IMR-90 (cell line): ENCODE data around the gene DUSP16. TPM values are rescaled to one million over a fixed set of nuclear protein-coding genes. Genes with fewer than 3 reads are reported as not detected.

Source experiments
- ATAC-seq: fragments of 200-7000 bp; cut with Tn5 transposase; 2 replicates; pipeline ENCODE4 v1.9.1; 2020; ENCODE audit warnings: low read depth, mild to moderate bottlenecking, moderate library complexity
- BruUV-seq: library from RNA; stranded (reverse); fragments of 400-500 nt; replicated peaks from 2 replicates; lab custom pipeline; 2021; lab: Mats Ljungman, UMichigan
- CTCF ChIA-PET: fragments of 300-600 bp; formaldehyde crosslinking; extraction: SDS; loops from one replicate; lab custom pipeline; 2021; ENCODE audit warnings: antibody characterized with exemption; lab: Yijun Ruan, JAX
- POLR2A ChIA-PET: fragments of 300-600 bp; sonication (Branson Sonifier 250); formaldehyde crosslinking; loops from one replicate; lab custom pipeline; 2022; ENCODE audit warnings: antibody characterized with exemption; ENCODE audit not compliant: unreplicated experiment; lab: Charles Lee
- DNase-seq: peaks from one replicate; pipeline ENCODE4 v3.0.0; 2013
- H2AFZ ChIP-seq: replicated peaks from 2 replicates; pipeline ENCODE3; 2013; ENCODE audit warnings: low read length, mild to moderate bottlenecking; ENCODE audit not compliant: poor library complexity
- H2AK5ac ChIP-seq: 2 replicates; pipeline ENCODE4 v1.6.1; 2013; ENCODE audit warnings: low read depth, low read length, inconsistent platforms
- H2AK9ac ChIP-seq: replicated peaks from 2 replicates; pipeline ENCODE3; 2013; ENCODE audit warnings: mild to moderate bottlenecking, low read depth, low read length, moderate library complexity; ENCODE audit not compliant: poor library complexity
- H2BK120ac ChIP-seq: 2 replicates; pipeline ENCODE4 v1.6.1; 2013; ENCODE audit warnings: low read depth, low read length, inconsistent platforms
- H2BK15ac ChIP-seq: 3 replicates; pipeline ENCODE4 v1.6.1; 2013; ENCODE audit warnings: low read depth, low read length, inconsistent platforms
- H2BK20ac ChIP-seq: 2 replicates; pipeline ENCODE4 v1.6.1; 2013; ENCODE audit warnings: low read depth, mild to moderate bottlenecking, inconsistent platforms, low read length, moderate library complexity
- H2BK5ac ChIP-seq: 2 replicates; pipeline ENCODE4 v1.6.1; 2013; ENCODE audit warnings: mild to moderate bottlenecking, low read depth, low read length, inconsistent platforms; ENCODE audit not compliant: poor library complexity, severe bottlenecking
- H3K14ac ChIP-seq: replicated peaks from 2 replicates; pipeline ENCODE4 v1.6.1; 2013; ENCODE audit warnings: low read depth, low read length, inconsistent platforms
- H3K18ac ChIP-seq: 2 replicates; pipeline ENCODE4 v1.6.1; 2013; ENCODE audit warnings: low read depth, low read length, control low read depth
- H3K23ac ChIP-seq: 2 replicates; pipeline ENCODE4 v1.6.1; 2013; ENCODE audit warnings: low read depth, low read length, inconsistent platforms
- H3K27ac ChIP-seq: 2 replicates; pipeline ENCODE4 v1.5.1; 2013; ENCODE audit warnings: mild to moderate bottlenecking, control low read depth, low read length; ENCODE audit not compliant: insufficient read depth
- H3K27me3 ChIP-seq: 2 replicates; pipeline ENCODE4 v1.6.1; 2013; ENCODE audit warnings: low read length; ENCODE audit not compliant: control insufficient read depth, insufficient read depth
- H3K36me3 ChIP-seq: 2 replicates; pipeline ENCODE4 v1.6.1; 2013; ENCODE audit warnings: low read length, mixed read lengths; ENCODE audit not compliant: control insufficient read depth, insufficient read depth
- H3K4ac ChIP-seq: 2 replicates; pipeline ENCODE4 v1.6.1; 2013; ENCODE audit warnings: low read depth, low read length, inconsistent platforms
- H3K4me1 ChIP-seq: 2 replicates; pipeline ENCODE4 v1.6.1; 2013; ENCODE audit warnings: low read length, mixed read lengths; ENCODE audit not compliant: control insufficient read depth, insufficient read depth
- H3K4me2 ChIP-seq: 2 replicates; pipeline ENCODE4 v1.6.1; 2013; ENCODE audit warnings: low read depth, mild to moderate bottlenecking, control low read depth, low read length, moderate library complexity
- H3K4me3 ChIP-seq: 2 replicates; pipeline ENCODE4 v1.5.1; 2013; ENCODE audit warnings: low read depth, mild to moderate bottlenecking, control low read depth, low read length, moderate library complexity; ENCODE audit not compliant: insufficient read depth
- H3K56ac ChIP-seq: 2 replicates; pipeline ENCODE4 v1.6.1; 2013; ENCODE audit warnings: low read length, inconsistent platforms; ENCODE audit not compliant: insufficient read depth; ENCODE audit errors: extremely low read depth
- H3K79me1 ChIP-seq, 2 experiments: 2 replicates each; pipeline ENCODE4 v1.6.1; 2013; ENCODE audit warnings: low read length in 2 of 2, inconsistent platforms in 1 of 2, low read depth in 1 of 2
- H3K9ac ChIP-seq: 2 replicates; pipeline ENCODE4 v1.6.1; 2013; ENCODE audit warnings: low read depth, low read length, control low read depth
- H3K9me1 ChIP-seq: 2 replicates; pipeline ENCODE4 v1.6.1; 2013; ENCODE audit warnings: low read length, inconsistent platforms; ENCODE audit not compliant: insufficient read depth
- H3K9me3 ChIP-seq: 2 replicates; pipeline ENCODE4 v1.6.1; 2013; ENCODE audit warnings: low read length; ENCODE audit not compliant: control insufficient read depth, insufficient read depth
- H4K20me1 ChIP-seq: 2 replicates; pipeline ENCODE4 v1.6.1; 2013; ENCODE audit warnings: low read length, inconsistent platforms; ENCODE audit not compliant: insufficient read depth
- H4K5ac ChIP-seq: 2 replicates; pipeline ENCODE4 v1.6.1; 2013; ENCODE audit warnings: mild to moderate bottlenecking, low read depth, low read length, control low read depth
- H4K8ac ChIP-seq, 2 experiments: 2 replicates each; pipeline ENCODE4 v1.6.1; 2013; ENCODE audit warnings: low read depth in 2 of 2, low read length in 2 of 2, control low read depth in 1 of 2, inconsistent platforms in 1 of 2
- H4K91ac ChIP-seq: 2 replicates; pipeline ENCODE4 v1.6.1; 2013; ENCODE audit warnings: low read depth, low read length, inconsistent platforms; ENCODE audit not compliant: insufficient read depth
- CEBPB ChIP-seq: IDR thresholded peaks from 2 replicates; pipeline ENCODE4 v1.6.1; 2012; ENCODE audit warnings: low read depth, low read length, improper control_type of control experiment
- FOS ChIP-seq: fragments of 150-350 bp; IDR thresholded peaks from 2 replicates; pipeline ENCODE4 v1.6.1; 2016; ENCODE audit warnings: low read depth, low read length
- WGBS, 2 experiments: methylation state at CpG; one replicate each; pipeline versions ENCODE4 v1.1.5 to v1.1.7; 2013; ENCODE audit warnings: missing lambda C conversion rate in 2 of 2; ENCODE audit not compliant: insufficient read length in 1 of 2; ENCODE audit errors: extremely low coverage in 2 of 2; 5-methylcytosine and 5-hydroxymethylcytosine counted together
- dilution Hi-C: fragments of 300-500 bp; cut with HindIII; formaldehyde crosslinking; loops from one replicate; pipeline ENCODE4 v1.14.3; 2018; ENCODE audit warnings: low sequenced_read_pairs; ENCODE audit not compliant: unreplicated experiment
- in situ Hi-C: fragments of 300-500 bp; cut with MboI; formaldehyde crosslinking; loops from 3 replicates; pipeline ENCODE4 v1.14.3; 2019; ENCODE audit warnings: low sequenced_read_pairs, inconsistent platforms, mixed read lengths
- intact Hi-C: fragments of 100-400 bp; cut with micrococcal nuclease; formaldehyde crosslinking; loops from 2 replicates; pipeline ENCODE4 v1.10.0; 2022
- polyA plus RNA-seq, 3 experiments: library from polyadenylated mRNA; depleted of rRNA; stranded (reverse); fragments of >200 nt; gene quantifications; 2 replicates each; pipeline ENCODE4 v1.2.3, GENCODE V29; 2012; ENCODE audit warnings: low replicate concordance in 1 of 3
- total RNA-seq: library from RNA; depleted of rRNA; stranded (reverse); fragments of >200 nt; gene quantifications from 2 replicates; pipeline ENCODE4 v1.2.3, GENCODE V29; 2012

Gene DUSP16
- total and polyA plus RNA-seq, 2 of the 4 experiments (the other 2 are of a cell fraction) = 4.7 to 10.0 TPM

DNA sequence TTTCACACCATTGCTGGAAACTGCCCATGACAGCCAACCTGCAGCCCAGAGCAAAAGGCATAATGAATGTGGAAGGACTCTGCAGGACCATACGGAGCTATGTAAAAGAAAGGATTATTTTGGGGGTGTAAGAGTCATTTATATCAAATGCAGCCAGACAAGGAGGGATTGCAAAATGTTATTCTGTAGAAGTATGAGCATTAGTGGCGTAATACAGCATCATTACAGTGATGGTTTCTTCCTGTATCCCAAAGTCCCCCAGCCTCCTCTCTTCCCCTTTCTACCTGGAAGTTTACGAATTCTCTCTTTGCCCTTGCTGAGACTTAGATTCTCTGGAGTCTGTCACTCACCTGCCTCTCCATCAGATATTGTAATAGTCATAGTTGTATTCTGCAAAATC, 115.9 kb downstream of the DUSP16 start:
- Histone ChIP-seq H3K36me3 (no peaks in the 10 kb centered on the region), H2BK15ac (no peak overlapping the region), H2BK20ac (no peak overlapping the region), H2AFZ (no peak overlapping the region), H3K9ac (no peak overlapping the region), H3K79me1 (peaks cover 0 to 9% of the 10 kb centered on the region in 2 experiments; a peak in 1 of 4 replicates), H4K8ac (no peak overlapping the region), H2AK9ac (no peak overlapping the region), H3K27me3 (no peaks in the 10 kb centered on the region), H2BK120ac (no peak overlapping the region), H3K9me1 (peaks cover 3% of the 10 kb centered on the region; the same call in 1 of the 2 replicates), H4K91ac (no peak overlapping the region), H3K14ac (no peak overlapping the region), H3K9me3 (no peaks in the 10 kb centered on the region), H4K5ac (no peak overlapping the region), H3K18ac (no peak overlapping the region), H2AK5ac (no peak overlapping the region), H4K20me1 (no peaks in the 10 kb centered on the region), H3K27ac (no peak overlapping the region), H2BK5ac (no peak overlapping the region), H3K23ac (no peak overlapping the region), H3K56ac (no peak overlapping the region), H3K4me2 (no peak overlapping the region), H3K4me1 (peaks cover 17% of the 10 kb centered on the region), H3K4ac (no peak overlapping the region), H3K4me3 (no peak overlapping the region)
- dilution Hi-C loops = no loop called here
- in situ Hi-C loops = no loop called here
- BruUV-seq = no TSS peak
- no CpG with 5 or more reads among the region's 3 CpGs for WGBS, 2 experiments
- TF ChIP-seq FOS (no peak), CEBPB (0 out of 2 replicates have a peak, but pooled peaks have one; percentile 29)
- ChIA-PET POLR2A (no interaction called here), CTCF (interaction anchor here (0.7 kb wide), 1 partner anchor 352 kb away, joined by 4 read pairs; no protein-coding TSS in a partner anchor)
- intact Hi-C loops = no loop called here
- DNase-seq (no peak), ATAC-seq (no peak)
